ENCODE data around the gene ENG. TPM values are rescaled to one million over a fixed set of nuclear protein-coding genes. Genes with fewer than 3 reads are reported as not detected.
"Not testable (repeated sequence)": the region's sequence is repeated elsewhere in the genome, so short reads cannot be mapped to it uniquely, and the experiment has no call there.

ENG gene
- total RNA-seq, 3 donors from 2014 or later, result 10.7 to 20.3 (median 14.8) TPM

GRCh38 chr9:127848756-127849504, 5.5 kb downstream of the ENG start:
- no peak for ATAC-seq
- no peak for DNase-seq
- H3K4me3 Mint-ChIP-seq, result no peak overlapping the region
- peaks cover 16% of the 10 kb centered on the region for H3K4me1 Mint-ChIP-seq (ENCODE audit: low read depth)
- H3K36me3 Mint-ChIP-seq (ENCODE audit: insufficient read depth), result peaks cover 7% of the 10 kb centered on the region
- no peaks in the 10 kb centered on the region for H3K27me3 Mint-ChIP-seq (ENCODE audit: low read depth)
- peaks cover 12% of the 10 kb centered on the region for H3K9me3 Mint-ChIP-seq

- no peak for DNase-seq
- ATAC-seq, result no peak
- Mint-ChIP-seq H3K36me3 (ENCODE audit: insufficient read depth) (peaks cover 7% of the 10 kb centered on the region), H3K4me3 (no peak overlapping the region), H3K4me1 (ENCODE audit: low read depth) (peaks cover 11% of the 10 kb centered on the region), H3K27me3 (ENCODE audit: low read depth) (no peaks in the 10 kb centered on the region), H3K9me3 (peaks cover 12% of the 10 kb centered on the region)
Measured at GRCh38 chr9:127847833-127848755, 6.4 kb downstream of the ENG start.

GRCh38 chr9:127847178-127847510, 7.3 kb downstream of the ENG start:
- peaks cover 12% of the 10 kb centered on the region for H3K9me3 Mint-ChIP-seq
- ATAC-seq (no peak), DNase-seq (no peak)
- peaks cover 7% of the 10 kb centered on the region for H3K36me3 Mint-ChIP-seq (ENCODE audit: insufficient read depth)
- H3K4me3 Mint-ChIP-seq, result no peak overlapping the region
- peaks cover 3% of the 10 kb centered on the region for H3K4me1 Mint-ChIP-seq (ENCODE audit: low read depth)
- no peaks in the 10 kb centered on the region for H3K27me3 Mint-ChIP-seq (ENCODE audit: low read depth)

GRCh38 chr9:127846443-127847177, 7.8 kb downstream of the ENG start:
- no peaks in the 10 kb centered on the region for H3K27me3 Mint-ChIP-seq (ENCODE audit: low read depth)
- DNase-seq, result no peak
- H3K36me3 Mint-ChIP-seq (ENCODE audit: insufficient read depth), result peaks cover 7% of the 10 kb centered on the region
- no peak overlapping the region for H3K4me3 Mint-ChIP-seq
- peaks cover 12% of the 10 kb centered on the region for H3K9me3 Mint-ChIP-seq
- no peak for ATAC-seq
- H3K4me1 Mint-ChIP-seq (ENCODE audit: low read depth), result no peaks in the 10 kb centered on the region

GRCh38 chr9:127845619-127846018, 8.8 kb downstream of the ENG start:
- H3K27me3 Mint-ChIP-seq (ENCODE audit: low read depth); H3K36me3 Mint-ChIP-seq (ENCODE audit: insufficient read depth); H3K4me1 Mint-ChIP-seq (ENCODE audit: low read depth); H3K4me3 Mint-ChIP-seq; DNase-seq; ATAC-seq: not testable (repeated sequence)
- peaks cover 12% of the 10 kb centered on the region for H3K9me3 Mint-ChIP-seq

- H3K36me3 Mint-ChIP-seq (ENCODE audit: insufficient read depth), result peaks cover 2% of the 10 kb centered on the region
- no peaks in the 10 kb centered on the region for H3K27me3 Mint-ChIP-seq (ENCODE audit: low read depth)
- ATAC-seq (no peak), DNase-seq (no peak)
- no peaks in the 10 kb centered on the region for H3K4me1 Mint-ChIP-seq (ENCODE audit: low read depth)
- H3K9me3 Mint-ChIP-seq, result peaks cover 12% of the 10 kb centered on the region
- H3K4me3 Mint-ChIP-seq, result no peak overlapping the region
Measured at GRCh38 chr9:127844821-127845359, 9.6 kb downstream of the ENG start.

- peaks cover 3% of the 10 kb centered on the region for H3K36me3 Mint-ChIP-seq (ENCODE audit: insufficient read depth)
- no peaks in the 10 kb centered on the region for H3K4me1 Mint-ChIP-seq (ENCODE audit: low read depth)
- no peaks in the 10 kb centered on the region for H3K9me3 Mint-ChIP-seq
- no peak overlapping the region for H3K4me3 Mint-ChIP-seq
- DNase-seq (no peak), ATAC-seq (no peak)
- no peaks in the 10 kb centered on the region for H3K27me3 Mint-ChIP-seq (ENCODE audit: low read depth)
Measured at GRCh38 chr9:127841087-127841835, 13.2 kb downstream of the ENG start.

- peaks cover 3% of the 10 kb centered on the region for H3K36me3 Mint-ChIP-seq (ENCODE audit: insufficient read depth)
- no peak overlapping the region for H3K4me3 Mint-ChIP-seq
- ATAC-seq (no peak), DNase-seq (no peak)
- no peaks in the 10 kb centered on the region for H3K9me3 Mint-ChIP-seq
- H3K4me1 Mint-ChIP-seq (ENCODE audit: low read depth), result peaks cover 3% of the 10 kb centered on the region
- H3K27me3 Mint-ChIP-seq (ENCODE audit: low read depth), result no peaks in the 10 kb centered on the region
Measured at GRCh38 chr9:127838375-127839078, 15.9 kb downstream of the ENG start.

- Mint-ChIP-seq H3K4me1 (ENCODE audit: low read depth) (peaks cover 8% of the 10 kb centered on the region), H3K36me3 (ENCODE audit: insufficient read depth) (peaks cover 3% of the 10 kb centered on the region), H3K4me3 (no peak overlapping the region), H3K9me3 (no peaks in the 10 kb centered on the region), H3K27me3 (ENCODE audit: low read depth) (no peaks in the 10 kb centered on the region)
- no peak for DNase-seq
- no peak for ATAC-seq
Measured at GRCh38 chr9:127837346-127837745, 17.1 kb downstream of the ENG start.

GRCh38 chr9:127836561-127836960, 17.9 kb downstream of the ENG start:
- not testable (repeated sequence) for DNase-seq; H3K9me3 Mint-ChIP-seq; ATAC-seq; H3K27me3 Mint-ChIP-seq (ENCODE audit: low read depth); H3K4me3 Mint-ChIP-seq; H3K36me3 Mint-ChIP-seq (ENCODE audit: insufficient read depth)
- peaks cover 11% of the 10 kb centered on the region for H3K4me1 Mint-ChIP-seq (ENCODE audit: low read depth)

- H3K4me1 Mint-ChIP-seq (ENCODE audit: low read depth), result peaks cover 11% of the 10 kb centered on the region
- no peak overlapping the region for H3K4me3 Mint-ChIP-seq
- H3K36me3 Mint-ChIP-seq (ENCODE audit: insufficient read depth), result peaks cover 3% of the 10 kb centered on the region
- ATAC-seq, result peak; percentile 56 to 65
- no peak for DNase-seq
- H3K27me3 Mint-ChIP-seq (ENCODE audit: low read depth), result no peaks in the 10 kb centered on the region
- H3K9me3 Mint-ChIP-seq, result no peaks in the 10 kb centered on the region
Measured at GRCh38 chr9:127835991-127836516, 18.4 kb downstream of the ENG start.

GRCh38 chr9:127833555-127833954, 20.9 kb downstream of the ENG start:
- peaks cover 13% of the 10 kb centered on the region for H3K4me1 Mint-ChIP-seq (ENCODE audit: low read depth)
- ATAC-seq (no peak), DNase-seq (no peak)
- no peak overlapping the region for H3K4me3 Mint-ChIP-seq
- H3K27me3 Mint-ChIP-seq (ENCODE audit: low read depth), result no peaks in the 10 kb centered on the region
- no peaks in the 10 kb centered on the region for H3K9me3 Mint-ChIP-seq
- H3K36me3 Mint-ChIP-seq (ENCODE audit: insufficient read depth), result peaks cover under 1% of the 10 kb centered on the region

GRCh38 chr9:127832248-127832647, 22.2 kb downstream of the ENG start:
- Mint-ChIP-seq H3K4me1 (ENCODE audit: low read depth) (peaks cover 13% of the 10 kb centered on the region), H3K9me3 (no peaks in the 10 kb centered on the region), H3K27me3 (ENCODE audit: low read depth) (no peaks in the 10 kb centered on the region), H3K4me3 (no peak overlapping the region), H3K36me3 (ENCODE audit: insufficient read depth) (no peaks in the 10 kb centered on the region)
- no peak for ATAC-seq
- DNase-seq, result no peak

Measured in activated T-cell treated with anti-CD3 and anti-CD28 coated beads, Interleukin-2, amount 50 U/mL, for 4 hours (primary cell).